WTC11 (cell line): Measurements from ENCODE around the gene DNLZ. TPM values are rescaled to one million over a fixed set of nuclear protein-coding genes. Genes with fewer than 3 reads are reported as not detected.

Source experiments
- ATAC-seq: fragments of 200-7000 bp; cut with Tn5 transposase; 2 replicates; pipeline ENCODE4 v1.10.0; 2021; ENCODE audit warnings: mild to moderate bottlenecking, moderate library complexity
- CTCF ChIA-PET: fragments of 300-600 bp; sonication (Branson Sonifier 250); formaldehyde crosslinking; loops from one replicate; lab custom pipeline; 2021; ENCODE audit warnings: antibody characterized with exemption; lab: Charles Lee
- POLR2A ChIA-PET: fragments of 350-600 bp; sonication (Branson Sonifier 250); formaldehyde crosslinking; loops from one replicate; lab custom pipeline; 2021; ENCODE audit warnings: antibody characterized with exemption; lab: Charles Lee
- DNase-seq: peaks from one replicate; pipeline ENCODE4 v3.0.0; 2021; ENCODE audit warnings: low spot score
- H3K27ac Mint-ChIP-seq: 2 replicates; pipeline ENCODE4 v1.8.0; 2021; ENCODE audit warnings: mixed read lengths
- H3K27me3 Mint-ChIP-seq: 2 replicates; pipeline ENCODE4 v1.8.0; 2021; ENCODE audit warnings: low read depth, mild to moderate bottlenecking, moderate library complexity, mixed read lengths
- H3K36me3 Mint-ChIP-seq: 2 replicates; pipeline ENCODE4 v1.8.0; 2021; ENCODE audit warnings: mixed read lengths
- H3K4me1 Mint-ChIP-seq: 2 replicates; pipeline ENCODE4 v1.8.0; 2022; ENCODE audit warnings: mixed read lengths
- H3K4me3 Mint-ChIP-seq: 2 replicates; pipeline ENCODE4 v1.8.0; 2021; ENCODE audit warnings: mild to moderate bottlenecking, moderate library complexity, mixed read lengths
- H3K9me3 Mint-ChIP-seq: 2 replicates; pipeline ENCODE4 v1.8.0; 2021; ENCODE audit warnings: mixed read lengths
- ATF1 ChIP-seq: sonication (generic); formaldehyde crosslinking; IDR thresholded peaks from 2 replicates; pipeline ENCODE4 v1.8.1; 2023; ENCODE audit warnings: mild to moderate bottlenecking, moderate library complexity, missing genetic modification reagents
- ELF4 ChIP-seq: sonication (generic); formaldehyde crosslinking; IDR thresholded peaks from 2 replicates; pipeline ENCODE4 v1.8.1; 2022; ENCODE audit warnings: low read depth, mild to moderate bottlenecking, moderate library complexity, missing genetic modification reagents
- EMX1 ChIP-seq: fragments of 250-450 bp; sonication (Bioruptor Pico); IDR thresholded peaks from 2 replicates; pipeline ENCODE4 v1.8.0; 2021; ENCODE audit warnings: mild to moderate bottlenecking
- FOXK1 ChIP-seq: sonication (generic); formaldehyde crosslinking; IDR thresholded peaks from 2 replicates; pipeline ENCODE4 v1.8.0; 2022; ENCODE audit warnings: mild to moderate bottlenecking, moderate library complexity, missing genetic modification reagents
- HMGA2 ChIP-seq: fragments of 250-450 bp; sonication (Bioruptor Pico); IDR thresholded peaks from 2 replicates; pipeline ENCODE4 v1.4.0; 2021; ENCODE audit warnings: mild to moderate bottlenecking, moderate library complexity
- MYBL2 ChIP-seq: sonication (generic); formaldehyde crosslinking; IDR thresholded peaks from 2 replicates; pipeline ENCODE4 v1.8.1; 2023; ENCODE audit warnings: mild to moderate bottlenecking, moderate library complexity, missing genetic modification reagents
- NFYB ChIP-seq: sonication (generic); formaldehyde crosslinking; conservative IDR thresholded peaks from 2 replicates; pipeline ENCODE4 v1.8.0; 2022; ENCODE audit warnings: low read depth, missing genetic modification reagents
- NR1H2 ChIP-seq: sonication (generic); formaldehyde crosslinking; IDR thresholded peaks from 2 replicates; pipeline ENCODE4 v1.9.0; 2021; ENCODE audit warnings: mild to moderate bottlenecking, moderate library complexity, missing genetic modification reagents
- NR2C2 ChIP-seq: sonication (generic); formaldehyde crosslinking; IDR thresholded peaks from 2 replicates; pipeline ENCODE4 v1.8.0; 2022; ENCODE audit warnings: mild to moderate bottlenecking, missing genetic modification reagents
- PRRX2 ChIP-seq: fragments of 250-450 bp; sonication (Bioruptor Pico); IDR thresholded peaks from 2 replicates; pipeline ENCODE4 v1.8.0; 2021; ENCODE audit warnings: mild to moderate bottlenecking
- ZNF138 ChIP-seq: sonication (generic); formaldehyde crosslinking; conservative IDR thresholded peaks from 2 replicates; pipeline ENCODE4 v1.8.1; 2022; ENCODE audit warnings: mild to moderate bottlenecking, moderate library complexity, missing genetic modification reagents
- ZNF263 ChIP-seq: sonication (generic); formaldehyde crosslinking; IDR thresholded peaks from 2 replicates; pipeline ENCODE4 v1.8.1; 2022; ENCODE audit warnings: low read depth, mild to moderate bottlenecking, moderate library complexity, missing genetic modification reagents
- total RNA-seq: library from RNA; stranded (reverse); gene quantifications from 3 replicates; pipeline ENCODE4 v1.2.3, GENCODE V29; 2021
- TF ChIP-seq, protein P1 (sequence below): fragments of 250-450 bp; sonication (Bioruptor Pico); conservative IDR thresholded peaks from 2 replicates; pipeline ENCODE4 v1.9.0; 2021; ENCODE audit warnings: mild to moderate bottlenecking
- TF ChIP-seq, protein P2 (sequence below): sonication (generic); formaldehyde crosslinking; IDR thresholded peaks from 2 replicates; pipeline ENCODE4 v1.8.0; 2022; ENCODE audit warnings: missing genetic modification reagents

Gene DNLZ
- total RNA-seq, 1 experiment from 2014 or later = 17.2 TPM

DNA sequence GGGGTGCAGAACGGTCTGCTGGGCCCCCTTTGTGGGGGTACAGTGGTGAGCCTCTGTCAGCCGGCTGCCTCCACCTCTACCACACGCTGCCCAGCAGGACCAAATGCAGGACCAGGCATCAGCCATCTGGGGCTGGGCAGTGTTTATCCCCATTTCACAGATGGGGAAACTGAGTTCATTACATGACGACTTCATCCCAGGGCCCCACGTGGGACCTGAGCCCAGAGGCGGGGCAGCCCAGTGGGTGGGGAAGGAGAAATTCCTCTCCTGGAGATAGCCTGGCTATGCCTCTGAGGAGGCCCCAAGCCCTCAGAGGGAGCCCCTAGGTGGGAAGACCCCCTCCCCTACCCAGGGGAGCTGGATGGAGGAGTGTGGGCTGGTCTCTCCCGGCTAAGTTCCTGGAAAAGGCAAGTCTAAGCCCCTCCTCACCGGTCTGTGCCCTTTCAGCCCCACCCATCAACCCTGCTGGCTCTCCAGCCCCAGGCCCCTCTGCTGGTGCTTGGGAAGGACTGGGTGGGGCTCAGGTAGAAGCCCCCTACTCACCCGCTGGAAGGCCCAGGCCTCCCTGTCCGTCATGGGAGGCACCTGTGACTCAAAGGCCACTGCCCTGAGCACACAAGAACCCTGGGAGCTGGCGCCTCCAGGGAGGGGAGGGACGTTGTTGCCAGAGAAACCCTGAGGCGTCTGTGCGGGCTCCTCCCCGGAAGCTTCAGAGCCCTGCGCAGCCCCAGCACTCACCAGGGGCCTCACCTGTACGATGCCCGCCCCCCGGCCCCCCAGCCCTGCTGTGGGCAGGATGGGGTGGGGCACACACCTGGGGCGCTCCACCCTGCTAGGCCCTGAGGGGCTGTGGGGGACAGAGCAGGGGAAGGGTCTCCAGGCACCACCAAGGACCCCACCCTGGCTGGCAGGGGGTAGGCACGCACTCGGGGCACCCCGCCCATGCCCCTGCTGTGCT is 52.2 kb downstream of the DNLZ start (continued):
- TF ChIP-seq, protein P1, sequence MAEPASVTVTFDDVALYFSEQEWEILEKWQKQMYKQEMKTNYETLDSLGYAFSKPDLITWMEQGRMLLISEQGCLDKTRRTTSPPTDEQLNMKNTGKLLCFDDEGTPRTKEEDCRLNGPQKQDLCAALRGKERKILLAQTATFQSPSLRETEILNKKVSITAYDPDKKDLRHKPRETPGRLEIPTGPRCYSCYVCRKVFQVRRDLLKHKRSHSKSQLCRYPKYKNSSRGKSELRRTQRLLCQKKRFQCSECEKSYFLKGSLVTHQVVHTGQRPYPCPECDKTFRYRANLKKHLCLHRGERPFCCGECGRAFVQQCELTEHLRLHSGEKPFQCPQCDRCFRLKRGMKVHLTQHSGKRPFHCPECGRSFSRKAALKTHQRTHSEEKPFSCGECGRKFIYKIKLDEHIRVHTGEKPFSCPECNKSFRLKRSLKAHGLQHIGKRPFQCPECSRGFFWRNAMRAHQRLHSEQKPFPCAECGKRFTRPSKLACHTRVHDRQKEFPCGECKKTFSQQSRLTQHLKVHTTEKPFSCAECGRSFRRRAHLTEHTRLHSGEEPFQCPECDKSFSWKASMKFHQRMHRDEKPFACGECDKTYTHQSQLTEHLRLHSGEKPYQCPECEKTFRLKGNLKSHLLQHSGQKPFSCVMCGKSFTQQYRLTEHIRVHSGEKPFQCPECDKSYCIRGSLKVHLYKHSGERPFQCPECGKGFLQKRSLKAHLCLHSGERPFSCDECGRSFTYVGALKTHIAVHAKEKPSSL (CRISPR knock-in tag) = no peak
- no peak for TF ChIP-seq MYBL2
- no peak for TF ChIP-seq ELF4 (CRISPR knock-in tag)
- TF ChIP-seq, all 79 proteins: peak for 0

DNA sequence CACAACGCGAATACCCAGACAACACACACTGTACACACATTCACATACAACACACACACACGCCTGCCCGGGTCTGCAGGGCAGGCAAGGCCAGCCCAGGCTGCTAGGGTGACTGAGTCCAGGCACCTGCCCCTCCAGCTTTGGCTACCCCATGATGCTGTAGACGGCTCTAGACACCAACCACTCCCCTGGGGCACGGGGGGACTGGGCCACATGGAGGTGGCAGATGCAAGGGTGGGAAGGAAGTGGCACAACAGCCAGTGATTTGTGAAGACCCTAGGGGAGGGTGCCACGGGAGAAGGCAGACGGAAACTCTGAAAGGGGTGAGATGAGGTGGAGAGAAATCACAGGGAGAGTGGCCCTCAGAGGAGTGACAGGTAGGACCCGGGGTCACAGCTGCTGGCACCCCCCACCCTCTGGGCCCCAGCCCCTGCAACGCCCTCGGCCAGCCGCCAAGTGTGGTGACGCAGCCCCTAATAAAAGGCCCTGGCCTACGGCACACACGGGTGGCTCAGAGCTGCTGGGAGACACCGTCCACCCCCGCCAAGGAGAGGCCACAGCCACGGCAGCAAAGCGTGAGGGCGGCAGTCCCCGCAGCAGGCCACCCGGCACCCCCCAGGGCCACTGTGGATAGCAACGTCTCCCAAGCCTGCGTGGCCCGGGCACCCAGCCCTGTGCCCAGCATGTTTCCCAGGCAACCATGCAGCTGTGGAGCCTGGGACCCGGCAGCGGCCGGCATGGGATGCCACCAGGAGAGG is 53.1 kb downstream of the DNLZ start:
- Mint-ChIP-seq H3K9me3 (peaks cover 12% of the 10 kb centered on the region), H3K36me3 (peaks cover 9% of the 10 kb centered on the region), H3K27ac (no peak overlapping the region), H3K4me3 (no peak overlapping the region), H3K4me1 (no peaks in the 10 kb centered on the region), H3K27me3 (no peaks in the 10 kb centered on the region; the same call in 1 of the 2 replicates)
- no peak for ATAC-seq
- CTCF ChIA-PET = no interaction called here
- DNase-seq = no peak
- POLR2A ChIA-PET = interaction anchor here (0.9 kb wide), 1 partner anchor 16 kb away, joined by 3 read pairs; no protein-coding TSS in a partner anchor
- TF ChIP-seq ZNF138 (CRISPR knock-in tag) (no peak), ATF1 (CRISPR knock-in tag) (no peak), HMGA2 (no peak), NR1H2 (CRISPR knock-in tag) (no peak)

DNA sequence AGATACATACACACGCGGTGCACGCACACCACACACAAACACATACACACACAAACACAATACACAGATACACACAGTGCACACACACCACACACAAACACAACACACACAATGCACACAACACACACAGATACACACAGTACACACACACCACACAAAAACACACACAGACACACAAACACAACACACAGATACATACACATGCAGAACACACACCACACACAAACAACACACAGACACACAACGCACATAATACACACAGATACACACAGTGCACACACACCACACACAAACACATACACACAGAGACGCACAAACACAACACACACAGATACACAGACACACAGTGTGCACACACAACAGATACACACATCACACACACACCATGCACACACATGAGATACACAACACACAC is 53.7 kb downstream of the DNLZ start:
- Mint-ChIP-seq H3K36me3 (peaks cover 2% of the 10 kb centered on the region; the same call in 1 of the 2 replicates), H3K9me3 (peaks cover 6% of the 10 kb centered on the region), H3K27me3 (no peaks in the 10 kb centered on the region), H3K4me3 (no peak overlapping the region), H3K4me1 (no peaks in the 10 kb centered on the region), H3K27ac (no peak overlapping the region)
- ATAC-seq (no peak), DNase-seq (no peak)
- ChIA-PET POLR2A (no interaction called here), CTCF (no interaction called here)
- TF ChIP-seq ZNF263 (no peak), PRRX2 (CRISPR knock-in tag) (no peak), ZNF138 (CRISPR knock-in tag) (no peak), EMX1 (no peak), NR2C2 (no peak), NFYB (CRISPR knock-in tag) (no peak), FOXK1 (CRISPR knock-in tag) (no peak)
- TF ChIP-seq, protein P2, sequence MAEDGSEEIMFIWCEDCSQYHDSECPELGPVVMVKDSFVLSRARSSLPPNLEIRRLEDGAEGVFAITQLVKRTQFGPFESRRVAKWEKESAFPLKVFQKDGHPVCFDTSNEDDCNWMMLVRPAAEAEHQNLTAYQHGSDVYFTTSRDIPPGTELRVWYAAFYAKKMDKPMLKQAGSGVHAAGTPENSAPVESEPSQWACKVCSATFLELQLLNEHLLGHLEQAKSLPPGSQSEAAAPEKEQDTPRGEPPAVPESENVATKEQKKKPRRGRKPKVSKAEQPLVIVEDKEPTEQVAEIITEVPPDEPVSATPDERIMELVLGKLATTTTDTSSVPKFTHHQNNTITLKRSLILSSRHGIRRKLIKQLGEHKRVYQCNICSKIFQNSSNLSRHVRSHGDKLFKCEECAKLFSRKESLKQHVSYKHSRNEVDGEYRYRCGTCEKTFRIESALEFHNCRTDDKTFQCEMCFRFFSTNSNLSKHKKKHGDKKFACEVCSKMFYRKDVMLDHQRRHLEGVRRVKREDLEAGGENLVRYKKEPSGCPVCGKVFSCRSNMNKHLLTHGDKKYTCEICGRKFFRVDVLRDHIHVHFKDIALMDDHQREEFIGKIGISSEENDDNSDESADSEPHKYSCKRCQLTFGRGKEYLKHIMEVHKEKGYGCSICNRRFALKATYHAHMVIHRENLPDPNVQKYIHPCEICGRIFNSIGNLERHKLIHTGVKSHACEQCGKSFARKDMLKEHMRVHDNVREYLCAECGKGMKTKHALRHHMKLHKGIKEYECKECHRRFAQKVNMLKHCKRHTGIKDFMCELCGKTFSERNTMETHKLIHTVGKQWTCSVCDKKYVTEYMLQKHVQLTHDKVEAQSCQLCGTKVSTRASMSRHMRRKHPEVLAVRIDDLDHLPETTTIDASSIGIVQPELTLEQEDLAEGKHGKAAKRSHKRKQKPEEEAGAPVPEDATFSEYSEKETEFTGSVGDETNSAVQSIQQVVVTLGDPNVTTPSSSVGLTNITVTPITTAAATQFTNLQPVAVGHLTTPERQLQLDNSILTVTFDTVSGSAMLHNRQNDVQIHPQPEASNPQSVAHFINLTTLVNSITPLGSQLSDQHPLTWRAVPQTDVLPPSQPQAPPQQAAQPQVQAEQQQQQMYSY = no peak

Other genes with a start within 250 kb of the DNLZ start
- 39.4 to 41.0 TPM (median 39.5 TPM) in 3 replicates for gene TMEM250, start 244.9 kb downstream of the DNLZ start, total RNA-seq
- gene LHX3, start 158.6 kb downstream of the DNLZ start, total RNA-seq = 0.11 TPM in 1 of 3 replicates, not detected in the others
- gene QSOX2, start 117.9 kb downstream of the DNLZ start, total RNA-seq = 31.7 to 33.4 TPM (median 33.2 TPM) in 3 replicates
- 0.02 to 0.04 TPM in 2 of 3 replicates, not detected in the other for gene CCDC187, start 59.6 kb downstream of the DNLZ start, total RNA-seq
- 14.2 to 16.2 TPM (median 16.2 TPM) in 3 replicates for gene GPSM1, start 36.2 kb downstream of the DNLZ start, total RNA-seq
- gene CARD9, start 9.9 kb upstream of the DNLZ start, total RNA-seq = 0.76 to 0.96 TPM (median 0.96 TPM) in 3 replicates
- gene SNAPC4, start 36.4 kb upstream of the DNLZ start, total RNA-seq = 18.9 to 22.8 TPM (median 20.0 TPM) in 3 replicates
- gene ENTR1, start 46.9 kb upstream of the DNLZ start, total RNA-seq = 102 to 140 TPM (median 103 TPM) in 3 replicates
- 77.0 to 103 TPM (median 79.2 TPM) in 3 replicates for gene PMPCA, start 46.9 kb upstream of the DNLZ start, total RNA-seq
- 23.6 to 25.5 TPM (median 24.0 TPM) in 3 replicates for gene INPP5E, start 76.1 kb upstream of the DNLZ start, total RNA-seq
- gene SEC16A, start 119.3 kb upstream of the DNLZ start, total RNA-seq = 52.1 to 70.9 TPM (median 52.3 TPM) in 3 replicates
- 76.7 to 95.6 TPM (median 79.2 TPM) in 3 replicates for gene NOTCH1, start 182.3 kb upstream of the DNLZ start, total RNA-seq